Stimulated activated memory B cell treated with anti-CD40 and anti-IgM and Interleukin-4, amounts not matched to agents 10 μg/mL and 1 μg/mL and 100 μg/mL, for 72 hours (primary cell): Measurements from ENCODE around the gene STXBP6.
"Not testable (repeated sequence)": the region's sequence is repeated elsewhere in the genome, so short reads cannot be mapped to it uniquely, and the experiment has no call there.

Experiments used
- ATAC-seq: fragments of 150-1000 bp; cut with Tn5 transposase; 2 replicates; pipeline ENCODE4 v1.10.0; 2021
- H3K27ac Mint-ChIP-seq: one replicate; pipeline ENCODE4 v1.8.0; 2022; ENCODE audit warnings: mild to moderate bottlenecking, mixed read lengths
- H3K27me3 Mint-ChIP-seq: one replicate; pipeline ENCODE4 v1.8.0; 2022; ENCODE audit warnings: mixed read lengths
- H3K36me3 Mint-ChIP-seq: one replicate; pipeline ENCODE4 v1.8.0; 2022; ENCODE audit warnings: mixed read lengths
- H3K4me1 Mint-ChIP-seq: one replicate; pipeline ENCODE4 v1.8.0; 2022; ENCODE audit warnings: mixed read lengths
- H3K4me3 Mint-ChIP-seq: one replicate; pipeline ENCODE4 v1.8.0; 2022; ENCODE audit warnings: mild to moderate bottlenecking, moderate library complexity, mixed read lengths
- H3K9me3 Mint-ChIP-seq: one replicate; pipeline ENCODE4 v1.8.0; 2022; ENCODE audit warnings: mixed read lengths

Gene STXBP6

DNA sequence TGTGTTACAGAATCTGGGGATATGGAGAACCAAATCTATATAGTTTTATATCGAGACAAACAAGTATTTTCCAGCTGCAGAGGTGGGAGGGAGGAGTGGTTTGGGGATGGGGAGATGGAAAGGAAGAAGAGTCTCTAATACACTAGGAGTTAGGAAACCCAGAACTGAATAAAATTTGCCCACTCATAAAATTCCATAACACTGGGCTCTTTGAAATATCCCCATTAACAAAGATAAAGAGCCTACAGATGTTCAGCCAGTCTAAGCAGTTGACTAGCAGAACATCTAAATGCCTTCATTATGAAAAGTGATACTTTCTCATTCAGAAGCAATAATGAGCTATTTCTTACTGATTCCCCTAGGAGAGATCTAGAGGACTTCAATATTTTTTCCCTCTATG, 264.2 kb downstream of the STXBP6 start:
- Mint-ChIP-seq H3K4me3 (no peak overlapping the region), H3K4me1 (no peaks in the 10 kb centered on the region), H3K27ac (no peak overlapping the region), H3K9me3 (no peaks in the 10 kb centered on the region), H3K36me3 (no peaks in the 10 kb centered on the region), H3K27me3 (peaks cover 9% of the 10 kb centered on the region)
- no peak for ATAC-seq

DNA sequence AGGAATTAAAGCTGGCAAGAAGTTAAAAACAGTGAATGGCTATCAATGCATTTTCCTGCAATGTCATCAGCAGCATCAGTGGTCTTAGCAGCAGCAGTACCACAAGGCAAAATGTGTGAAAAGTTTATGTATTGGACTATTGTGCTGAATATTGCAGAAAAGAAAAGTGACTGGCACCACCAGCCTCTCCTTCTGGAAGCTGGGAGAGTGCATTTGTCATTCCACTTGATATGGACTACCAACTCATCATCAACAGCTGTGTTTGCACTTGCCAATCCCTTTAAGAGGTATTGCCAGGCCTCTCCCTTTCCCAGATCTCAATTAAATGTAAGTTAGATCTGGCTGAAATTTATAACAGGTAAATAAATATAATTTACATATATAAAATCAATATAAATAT, 265.0 kb downstream of the STXBP6 start:
- Mint-ChIP-seq H3K4me3 (no peak overlapping the region), H3K9me3 (no peaks in the 10 kb centered on the region), H3K36me3 (no peaks in the 10 kb centered on the region), H3K27me3 (peaks cover 9% of the 10 kb centered on the region), H3K27ac (no peak overlapping the region), H3K4me1 (no peaks in the 10 kb centered on the region)
- ATAC-seq, result no peak

DNA sequence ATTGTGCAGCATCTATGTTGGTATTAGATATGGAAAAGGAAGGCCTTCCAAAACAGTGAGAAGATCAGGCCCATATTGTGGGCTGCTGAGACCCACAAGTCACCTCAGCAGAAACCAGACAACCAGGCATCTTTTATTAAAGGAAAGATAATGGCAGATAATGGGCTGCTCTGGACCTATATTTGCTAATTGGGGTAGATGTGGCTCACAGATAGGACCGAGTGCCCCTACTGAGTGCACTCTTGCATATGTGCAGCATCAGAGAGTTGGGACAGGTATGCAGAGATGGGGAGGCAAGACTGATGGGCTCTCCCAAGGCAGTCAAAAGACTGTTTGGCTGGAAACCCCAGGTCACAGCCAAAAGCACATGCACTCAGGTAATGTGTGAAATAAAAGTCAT, 266.2 kb downstream of the STXBP6 start:
- Mint-ChIP-seq H3K4me1 (no peaks in the 10 kb centered on the region), H3K27ac (no peak overlapping the region), H3K9me3 (no peaks in the 10 kb centered on the region), H3K4me3 (no peak overlapping the region), H3K36me3 (no peaks in the 10 kb centered on the region), H3K27me3 (peaks cover 9% of the 10 kb centered on the region)
- no peak for ATAC-seq

DNA sequence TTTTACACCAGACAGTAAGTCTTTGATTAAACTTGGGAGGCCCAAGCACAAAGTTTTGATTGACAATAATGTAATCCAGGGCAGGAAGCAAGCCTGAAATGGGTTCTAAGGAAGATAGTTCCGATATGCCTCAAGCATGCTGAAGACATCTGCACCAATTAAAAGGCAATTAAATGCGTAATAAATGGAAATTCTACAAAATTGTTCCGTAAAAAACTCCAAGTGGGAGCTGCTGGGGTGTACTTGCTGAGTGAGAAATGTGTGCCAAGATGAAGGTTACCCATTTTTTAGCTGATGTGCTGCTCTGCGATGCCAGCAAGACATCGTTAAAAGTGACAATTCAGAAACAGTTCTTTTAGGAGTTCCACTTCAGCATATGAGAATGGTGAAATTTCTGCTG, 269.7 kb downstream of the STXBP6 start:
- Mint-ChIP-seq H3K9me3 (no peaks in the 10 kb centered on the region), H3K27me3 (no peaks in the 10 kb centered on the region), H3K4me3 (no peak overlapping the region), H3K4me1 (no peaks in the 10 kb centered on the region), H3K27ac (no peak overlapping the region), H3K36me3 (no peaks in the 10 kb centered on the region)
- no peak for ATAC-seq

DNA sequence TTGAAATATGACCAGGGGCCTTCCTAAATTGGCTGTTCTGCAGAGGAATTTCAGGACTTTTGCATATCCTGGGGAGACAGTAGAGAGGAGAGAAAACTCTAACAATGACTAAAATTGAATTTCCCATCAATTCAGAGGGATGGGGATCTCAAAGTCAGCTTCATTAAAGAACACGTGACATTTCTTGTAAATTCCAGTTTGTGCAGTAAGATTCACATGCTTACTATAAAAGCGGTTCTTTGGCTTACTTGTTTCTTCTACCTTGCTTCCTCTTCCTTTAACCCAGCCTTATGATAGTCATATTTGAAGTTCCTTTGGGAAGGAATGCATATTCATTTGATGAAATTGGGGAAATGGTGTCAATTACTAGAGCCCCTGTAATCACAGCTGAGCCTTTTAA, 272.3 kb downstream of the STXBP6 start:
- ATAC-seq, result no peak
- H3K4me3 Mint-ChIP-seq, result no peak overlapping the region

DNA sequence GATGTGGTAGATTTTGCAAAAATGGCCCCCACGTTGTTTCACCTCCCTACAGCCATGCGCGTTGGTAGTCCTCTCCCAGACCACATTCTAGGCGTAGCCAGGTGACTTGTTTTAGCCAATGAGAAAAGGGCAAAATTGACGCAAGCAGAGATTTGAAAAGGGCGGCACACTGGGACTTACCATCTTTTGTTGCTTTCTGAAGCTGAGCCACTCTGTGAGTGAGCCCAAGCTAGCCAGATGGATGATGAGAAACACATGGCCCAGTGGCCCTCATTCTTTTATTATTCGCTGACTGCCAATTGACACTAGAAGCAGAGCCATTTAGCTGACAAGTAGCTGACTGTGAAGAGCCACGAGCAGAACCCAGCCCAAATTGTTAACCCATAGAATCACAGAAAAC, 274.0 kb downstream of the STXBP6 start:
- no peaks in the 10 kb centered on the region for H3K36me3 Mint-ChIP-seq
- no peaks in the 10 kb centered on the region for H3K9me3 Mint-ChIP-seq
- H3K4me3 Mint-ChIP-seq, result no peak overlapping the region
- no peaks in the 10 kb centered on the region for H3K4me1 Mint-ChIP-seq
- ATAC-seq, result no peak
- no peak overlapping the region for H3K27ac Mint-ChIP-seq
- peaks cover 34% of the 10 kb centered on the region for H3K27me3 Mint-ChIP-seq

More for the DNA sequence above, 272.3 kb downstream of the STXBP6 start:
- Mint-ChIP-seq H3K36me3 (no peaks in the 10 kb centered on the region), H3K27ac (no peak overlapping the region), H3K27me3 (peaks cover 17% of the 10 kb centered on the region), H3K4me1 (no peaks in the 10 kb centered on the region), H3K9me3 (no peaks in the 10 kb centered on the region)

DNA sequence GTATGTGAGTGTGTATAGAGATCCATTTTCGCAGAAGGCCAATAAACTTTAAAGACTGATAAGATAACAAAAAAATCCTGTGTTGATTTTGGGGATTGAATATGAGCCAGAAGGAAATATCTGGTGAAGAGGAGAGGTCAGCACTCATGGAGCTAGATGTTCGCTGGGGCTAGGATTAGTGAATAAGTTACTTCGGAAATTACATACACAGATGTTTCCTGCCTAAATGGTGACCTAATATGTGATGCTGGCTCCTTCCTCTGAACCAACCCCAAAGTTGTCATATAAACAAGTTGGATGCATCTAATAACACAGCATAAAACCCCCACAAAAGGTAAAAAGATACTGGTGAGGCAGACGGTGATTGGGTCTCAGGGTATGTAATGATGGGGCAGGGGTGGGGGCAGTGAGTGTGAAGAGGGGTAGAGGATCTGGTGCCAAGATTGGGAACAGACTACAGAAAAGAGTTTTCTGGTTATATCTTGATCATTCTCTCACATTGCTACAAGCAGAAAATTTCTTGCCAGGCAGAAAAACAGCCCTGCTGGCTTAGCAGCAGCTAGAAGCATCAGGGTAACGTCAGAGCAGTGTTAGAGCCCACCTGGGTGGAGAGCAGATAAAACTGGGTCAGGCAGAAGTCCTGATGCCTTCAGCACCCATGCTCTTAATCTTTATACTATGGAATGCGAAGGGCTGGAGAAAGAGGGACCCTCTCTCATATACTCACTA, 275.6 kb downstream of the STXBP6 start:
- no peaks in the 10 kb centered on the region for H3K4me1 Mint-ChIP-seq
- H3K36me3 Mint-ChIP-seq, result no peaks in the 10 kb centered on the region
- H3K4me3 Mint-ChIP-seq, result no peak overlapping the region
- peaks cover 50% of the 10 kb centered on the region for H3K27me3 Mint-ChIP-seq
- H3K27ac Mint-ChIP-seq, result no peak overlapping the region
- peaks cover 6% of the 10 kb centered on the region for H3K9me3 Mint-ChIP-seq
- no peak for ATAC-seq

DNA sequence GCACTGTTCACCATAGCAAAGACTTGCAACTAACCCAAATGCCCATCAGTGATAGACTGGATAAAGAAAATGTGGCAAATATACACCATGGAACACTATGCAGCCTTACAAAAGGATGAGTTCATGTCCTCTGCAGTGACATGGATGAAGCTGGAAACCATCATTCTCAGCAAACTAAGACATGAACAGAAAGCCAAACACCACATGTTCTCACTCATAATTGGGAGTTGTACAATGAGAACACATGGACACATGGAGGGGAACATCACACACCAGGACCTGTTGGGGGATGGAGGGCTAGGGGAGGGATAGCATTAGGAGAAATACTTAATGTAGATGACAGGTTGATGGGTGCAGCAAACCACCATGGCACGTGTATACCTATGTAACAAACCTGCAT, 276.4 kb downstream of the STXBP6 start:
- peaks cover 57% of the 10 kb centered on the region for H3K27me3 Mint-ChIP-seq
- not testable (repeated sequence) for H3K27ac Mint-ChIP-seq, ATAC-seq, H3K9me3 Mint-ChIP-seq, H3K4me1 Mint-ChIP-seq, H3K36me3 Mint-ChIP-seq, H3K4me3 Mint-ChIP-seq

DNA sequence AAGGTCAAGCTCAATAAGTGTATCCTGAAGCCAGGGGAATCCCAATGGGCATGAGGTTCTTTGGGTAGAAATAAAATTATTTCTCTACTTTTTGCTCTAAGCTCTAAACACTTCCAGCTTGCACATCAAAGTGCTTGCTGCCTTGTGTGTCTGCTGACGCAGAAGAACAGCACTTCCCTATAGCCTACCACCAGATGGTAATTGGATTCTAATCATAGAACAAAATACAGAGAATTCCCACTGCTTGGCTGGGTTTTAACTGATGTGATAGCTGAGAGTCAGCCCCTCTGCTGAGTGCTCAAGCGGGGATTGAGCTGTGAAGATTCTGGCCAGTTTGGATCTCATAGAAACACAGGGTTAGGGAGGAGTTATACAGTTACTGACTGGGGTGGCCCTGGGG, 283.5 kb downstream of the STXBP6 start:
- no peak overlapping the region for H3K27ac Mint-ChIP-seq
- H3K27me3 Mint-ChIP-seq, result peaks cover 63% of the 10 kb centered on the region
- no peak for ATAC-seq
- H3K4me1 Mint-ChIP-seq, result no peaks in the 10 kb centered on the region
- H3K4me3 Mint-ChIP-seq, result no peak overlapping the region
- H3K9me3 Mint-ChIP-seq, result peaks cover 6% of the 10 kb centered on the region
- no peaks in the 10 kb centered on the region for H3K36me3 Mint-ChIP-seq

DNA sequence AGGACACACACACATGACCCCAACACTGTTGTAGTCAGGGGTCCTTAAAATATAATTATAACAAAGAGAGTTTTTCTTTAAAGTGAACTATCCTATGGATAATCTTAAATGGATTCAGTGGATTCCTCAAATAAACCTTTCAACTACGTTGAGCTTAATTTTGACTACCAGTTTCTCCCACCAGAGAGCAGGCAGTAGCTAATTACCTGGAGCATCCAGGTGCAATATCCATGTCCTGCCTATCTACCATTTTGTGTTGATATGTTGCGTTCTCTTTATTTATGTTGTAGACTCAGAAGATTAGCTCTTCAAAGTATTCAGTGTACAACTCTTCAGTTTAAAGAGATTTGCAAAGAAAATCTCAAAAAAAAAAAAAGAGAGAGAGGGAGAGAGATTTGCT, 288.8 kb downstream of the STXBP6 start:
- H3K36me3 Mint-ChIP-seq, result no peaks in the 10 kb centered on the region
- ATAC-seq, result no peak
- no peak overlapping the region for H3K27ac Mint-ChIP-seq
- peaks cover 28% of the 10 kb centered on the region for H3K27me3 Mint-ChIP-seq
- no peaks in the 10 kb centered on the region for H3K9me3 Mint-ChIP-seq
- H3K4me1 Mint-ChIP-seq, result no peaks in the 10 kb centered on the region
- no peak overlapping the region for H3K4me3 Mint-ChIP-seq
